GM19238 (cell line): ENCODE measurements around the gene KRTAP5-6.

Source experiments
- DNase-seq: peaks from one replicate; pipeline ENCODE4 v3.0.0; 2011; ENCODE audit warnings: low spot score; ENCODE audit not compliant: insufficient read length

KRTAP5-6 gene

GRCh38 chr11:1701091-1701807 is 4.3 kb downstream of the KRTAP5-6 start:
- no peak for DNase-seq

DNA sequence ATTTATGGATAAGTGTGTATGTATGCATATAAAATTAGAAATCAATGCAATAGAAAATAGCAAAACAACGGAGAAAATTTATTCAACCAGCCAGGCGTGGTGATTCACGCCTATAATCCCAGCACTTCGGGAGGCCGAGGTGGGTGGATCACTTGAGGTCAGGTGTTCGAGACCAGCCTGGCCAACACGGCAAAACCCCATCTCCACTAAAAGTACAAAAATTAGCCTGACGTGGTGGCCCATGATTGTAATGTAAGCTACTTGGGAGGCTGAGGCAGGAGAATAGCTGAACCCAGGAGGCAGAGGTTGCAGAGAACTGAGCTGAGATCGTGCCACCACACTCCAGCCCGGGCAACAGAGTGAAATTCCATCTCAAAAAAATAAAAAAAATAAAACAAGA is 5.5 kb downstream of the KRTAP5-6 start:
- no peak for DNase-seq

GRCh38 chr11:1703146-1703545 is 6.2 kb downstream of the KRTAP5-6 start:
- no peak for DNase-seq

DNA sequence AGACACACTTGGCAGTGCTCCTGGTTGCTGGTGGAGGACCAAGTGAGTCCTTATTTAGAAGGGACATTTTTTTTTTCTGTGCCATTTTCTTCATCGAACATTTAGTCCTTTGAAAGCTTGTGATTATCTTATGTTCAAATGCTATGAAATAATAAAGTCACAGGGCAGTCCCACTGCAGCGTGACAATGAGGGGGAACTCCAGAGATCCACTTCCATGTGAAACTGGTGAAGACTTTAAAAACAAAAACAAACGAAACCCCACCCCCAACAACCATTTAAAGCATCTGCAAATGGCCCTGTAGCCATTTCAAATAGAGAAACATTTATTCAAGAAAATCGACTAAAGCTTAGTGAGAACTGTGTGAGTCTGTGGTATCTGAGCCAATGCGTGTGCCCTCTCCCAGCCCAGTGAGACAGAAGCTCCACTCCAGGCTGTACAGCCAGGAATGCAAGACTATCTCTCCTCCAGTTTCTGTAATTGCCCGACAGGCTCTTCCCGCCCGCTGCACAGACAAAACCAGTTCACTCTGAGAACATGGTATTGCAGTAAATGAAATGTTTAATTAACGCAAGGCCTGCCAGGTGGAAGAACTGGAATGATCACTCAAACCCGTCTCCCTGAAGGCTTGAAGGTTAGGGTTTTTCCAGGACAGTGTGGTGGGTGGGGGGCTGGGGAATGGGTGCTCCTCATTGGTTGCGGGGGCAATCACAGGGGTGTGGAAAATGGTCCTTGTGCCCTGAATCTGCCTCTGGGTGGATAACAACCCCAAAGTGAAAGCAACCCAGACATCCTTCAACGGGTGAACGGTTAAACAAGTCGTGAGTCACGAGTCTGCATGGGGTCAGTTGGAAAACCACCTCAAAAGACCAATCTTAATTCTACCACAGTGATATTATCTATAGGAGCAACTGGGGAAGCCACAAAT is 8.4 kb downstream of the KRTAP5-6 start:
- DNase-seq, result no peak

DNA sequence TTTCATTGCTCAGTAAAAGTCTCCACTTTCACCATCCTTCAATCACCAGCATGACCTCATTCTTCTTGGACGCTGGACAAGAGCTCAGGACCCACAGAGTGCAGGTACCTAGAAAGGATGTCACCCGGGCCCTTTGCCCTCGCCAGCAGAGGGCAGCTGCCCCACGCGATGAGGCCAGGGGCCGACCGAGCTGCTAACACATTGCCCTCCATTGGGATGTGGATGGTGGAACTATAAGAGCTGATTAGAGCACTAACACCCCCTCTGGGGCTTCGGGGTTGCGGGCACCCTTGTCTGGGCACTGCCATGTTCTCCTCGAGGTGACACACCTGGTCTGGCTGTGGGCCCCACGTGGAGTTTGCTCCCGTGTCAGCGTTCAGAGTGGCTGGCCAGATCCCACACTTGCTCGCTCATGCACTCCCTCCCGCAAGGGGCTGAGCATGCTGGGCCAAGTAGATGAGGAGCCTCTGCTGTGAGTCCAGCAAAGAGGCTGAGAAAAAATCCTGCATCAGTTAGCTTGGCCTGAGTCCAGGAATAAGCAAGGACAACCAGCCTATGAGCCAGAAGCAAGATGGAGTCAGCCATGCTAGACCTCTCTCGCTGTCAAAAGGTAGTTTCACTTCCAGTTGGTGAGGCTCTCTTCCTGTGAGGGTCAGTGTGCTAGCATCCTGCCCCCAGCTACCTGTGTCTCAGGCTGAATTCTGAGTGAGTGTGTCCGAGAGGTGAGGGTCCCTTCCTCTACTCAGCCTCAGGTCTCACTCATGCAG is 9.8 kb downstream of the KRTAP5-6 start:
- DNase-seq, result no peak

- DNase-seq, result no peak
These were observed 10.8 kb downstream of the KRTAP5-6 start for GRCh38 chr11:1707751-1708150.

DNA sequence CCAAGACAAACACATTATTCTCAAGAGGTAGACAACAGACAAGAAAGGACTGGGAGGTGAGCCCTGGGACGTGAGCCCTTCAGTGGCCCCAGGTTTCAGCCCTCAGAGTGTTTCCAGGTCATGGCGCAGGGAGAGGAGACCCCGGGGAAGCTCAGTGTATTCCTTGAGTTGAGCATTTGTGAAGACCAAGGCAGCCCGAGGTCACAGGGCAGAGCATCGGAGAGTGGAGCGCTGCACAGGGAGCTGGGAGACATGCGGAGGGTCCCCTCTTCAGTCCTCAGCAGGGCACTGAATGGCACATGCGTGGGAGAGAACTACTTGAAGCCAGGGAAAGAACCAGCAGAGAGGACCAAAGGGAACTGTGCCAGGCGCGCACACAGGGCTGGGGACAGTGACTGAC is 11.7 kb downstream of the KRTAP5-6 start:
- no peak for DNase-seq

- no peak for DNase-seq
These were observed 18.2 kb downstream of the KRTAP5-6 start for GRCh38 chr11:1714908-1715885.

GRCh38 chr11:1717745-1718144 is 20.8 kb downstream of the KRTAP5-6 start:
- no peak for DNase-seq

DNA sequence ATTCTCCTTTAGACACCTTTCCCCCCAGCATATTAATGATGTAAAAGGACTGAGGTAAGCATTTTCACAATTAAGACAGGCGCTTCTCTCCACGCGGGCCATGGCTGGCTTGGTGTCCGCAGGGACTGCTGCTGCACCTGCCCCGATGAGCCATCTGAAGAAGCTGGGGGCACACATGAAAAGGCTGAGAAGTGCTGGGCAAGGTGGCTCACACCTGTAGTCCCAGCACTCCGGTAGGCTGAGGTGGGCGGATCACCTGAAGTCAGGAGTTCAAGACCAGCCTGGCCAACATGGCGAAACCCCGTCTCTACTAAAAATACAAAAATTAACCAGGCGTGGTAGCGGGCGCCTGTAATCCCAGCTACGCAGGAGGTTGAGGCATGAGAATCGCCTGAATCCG is 21.3 kb downstream of the KRTAP5-6 start:
- DNase-seq, result no peak

DNA sequence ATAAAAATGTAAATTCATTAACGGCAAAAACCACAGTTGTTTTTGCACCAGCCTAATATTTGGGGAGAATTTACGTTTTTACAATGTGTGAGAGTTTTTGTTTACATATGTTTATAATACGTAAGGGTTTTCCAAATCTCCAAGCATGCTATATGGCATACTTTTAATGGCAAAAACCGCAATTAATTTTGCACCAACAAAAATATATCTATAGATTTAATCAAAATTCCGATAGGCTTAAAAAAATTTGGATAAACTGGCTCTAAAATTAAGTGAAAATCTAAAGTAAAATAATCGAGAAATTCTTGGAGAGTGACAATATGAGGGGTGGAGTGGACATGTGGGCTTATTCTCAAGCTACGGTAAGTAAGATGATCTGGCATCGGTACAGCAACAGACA is 22.8 kb downstream of the KRTAP5-6 start:
- no peak for DNase-seq

DNA sequence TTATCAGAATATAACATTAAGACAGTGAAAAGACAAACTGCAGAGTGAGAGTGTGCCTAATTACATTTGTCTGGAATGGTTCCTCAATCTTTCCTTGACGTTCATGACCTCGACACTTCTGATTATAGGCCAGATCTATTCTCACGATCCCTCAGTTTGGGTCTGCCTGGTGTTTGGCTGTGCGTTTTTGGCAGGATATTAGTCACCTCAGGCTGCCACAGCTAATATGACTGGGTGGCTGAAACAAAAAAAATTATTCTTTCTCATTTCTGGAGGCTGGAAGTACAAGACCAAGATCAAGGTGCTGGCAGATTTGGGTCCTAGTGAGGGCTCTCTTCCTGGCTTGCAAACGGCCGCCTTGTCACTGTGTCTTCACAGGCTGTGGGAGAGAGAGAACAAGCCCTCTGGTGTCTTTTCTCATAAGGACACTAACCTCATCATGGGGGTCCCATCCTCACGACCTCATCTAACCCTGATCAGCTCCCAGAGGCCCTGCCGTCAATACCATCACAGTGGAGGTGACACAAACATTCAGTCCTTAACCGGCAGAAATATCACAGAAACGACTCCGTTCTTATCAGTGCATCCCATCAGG is 30.2 kb downstream of the KRTAP5-6 start:
- DNase-seq, result no peak

DNA sequence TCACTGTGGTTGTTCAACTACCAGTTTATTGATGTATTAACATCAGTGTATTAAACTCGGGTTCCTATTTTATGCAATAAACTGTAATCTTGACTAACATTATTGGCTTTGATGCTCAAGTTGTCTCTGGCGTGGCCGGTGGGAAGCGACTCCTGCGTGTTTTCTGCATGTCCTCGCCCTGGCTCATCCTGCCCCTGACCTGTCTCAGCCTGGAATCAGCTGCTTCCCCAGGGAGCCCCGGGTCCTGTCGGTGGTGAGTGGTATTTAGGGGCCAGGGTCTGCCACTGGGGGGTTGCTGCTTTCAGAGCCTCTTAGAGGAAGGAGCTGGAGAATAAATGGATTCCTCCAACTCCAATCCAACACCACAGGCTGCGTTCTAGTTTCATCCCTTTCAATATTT is 30.9 kb downstream of the KRTAP5-6 start:
- no peak for DNase-seq

DNA sequence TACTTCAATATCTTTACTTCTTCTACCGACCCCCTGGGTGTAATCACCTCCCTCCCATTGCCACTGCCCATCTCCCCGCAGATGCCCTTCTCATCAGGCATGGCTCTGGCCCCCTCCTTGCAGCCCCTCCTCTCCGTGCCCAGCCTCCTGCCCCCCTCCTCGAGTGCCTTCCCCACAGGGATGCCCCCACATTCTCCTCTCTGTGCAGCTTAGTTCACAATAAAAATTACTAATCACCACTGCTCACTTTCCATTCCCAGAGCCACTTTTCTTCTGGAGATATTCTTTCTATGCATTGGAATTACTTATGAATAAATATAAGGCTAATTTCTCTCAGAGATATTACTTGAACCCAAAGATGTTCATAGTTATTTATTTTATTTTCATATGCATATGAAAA is 31.3 kb downstream of the KRTAP5-6 start:
- DNase-seq, result no peak

DNA sequence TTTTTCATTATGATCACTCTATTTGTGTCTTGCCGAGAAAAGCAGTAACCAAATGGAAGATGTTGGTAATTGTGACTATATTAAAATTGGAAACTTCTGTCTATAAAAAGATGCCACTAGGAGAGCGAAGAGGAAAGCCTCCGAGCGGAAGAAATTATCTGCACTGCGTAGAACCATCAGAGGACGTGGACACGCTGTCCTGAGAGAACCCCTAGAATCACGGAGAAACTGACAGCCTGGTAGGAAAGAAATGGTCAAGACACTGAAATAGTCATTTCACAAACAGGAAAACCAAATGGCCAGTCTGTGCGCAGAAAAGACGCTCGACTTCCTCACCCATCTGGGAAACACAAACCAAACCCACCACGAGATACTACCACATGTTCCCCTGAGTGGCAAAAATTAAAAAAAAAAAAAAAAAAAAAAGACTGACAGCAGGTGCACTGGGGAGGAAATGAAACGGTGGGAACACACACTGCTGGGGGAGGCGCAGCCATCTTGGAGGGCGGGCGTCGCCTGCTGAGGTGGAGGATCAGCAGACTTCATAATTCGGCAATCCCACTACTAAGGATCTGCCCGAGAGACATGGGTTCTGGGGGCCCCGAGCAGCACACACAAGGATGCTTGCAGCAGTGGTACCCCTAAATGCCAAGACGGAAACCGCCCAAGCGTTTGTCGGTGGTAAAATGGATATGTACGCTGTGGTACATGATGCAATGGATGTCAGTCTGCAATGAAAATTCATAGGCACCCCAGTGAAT is 32.1 kb downstream of the KRTAP5-6 start:
- DNase-seq, result no peak

- DNase-seq, result no peak
These were observed 32.7 kb downstream of the KRTAP5-6 start for GRCh38 chr11:1729692-1730011.

DNA sequence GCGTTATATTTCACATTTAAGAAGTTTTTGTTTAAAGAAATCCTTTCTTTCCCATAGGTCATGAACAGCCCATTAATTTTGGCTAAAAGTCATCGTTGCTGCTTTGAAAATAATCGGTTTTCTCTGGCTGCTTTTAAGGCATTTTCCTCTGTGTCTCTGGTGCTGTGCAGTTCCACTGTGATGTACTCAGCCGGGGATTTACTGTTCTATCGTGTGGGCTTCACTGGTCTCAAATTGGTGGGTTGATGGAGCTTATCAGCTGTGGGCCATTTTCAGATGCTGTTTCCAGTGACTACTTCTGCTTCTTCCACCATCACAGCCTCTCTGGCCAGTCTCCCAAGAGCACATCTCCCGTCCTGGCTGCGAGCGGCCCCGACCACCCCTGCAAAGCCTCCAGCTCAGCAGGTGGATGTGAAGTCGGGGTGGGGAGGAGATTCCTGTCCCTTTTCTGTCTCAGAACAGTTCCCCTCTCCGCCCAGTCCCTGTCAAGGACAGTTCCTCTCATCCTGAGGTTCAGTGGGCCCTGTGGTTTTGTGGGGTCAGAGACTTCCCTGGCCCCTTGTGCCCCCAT is 33.1 kb downstream of the KRTAP5-6 start:
- DNase-seq, result no peak

- no peak for DNase-seq
These were observed 34.6 kb downstream of the KRTAP5-6 start for GRCh38 chr11:1731451-1732059.

GRCh38 chr11:1732418-1733008 is 35.5 kb downstream of the KRTAP5-6 start:
- no peak for DNase-seq
